OCI-LY3 (cell line): ENCODE data around the gene SSR3.

ENCODE experiments used
- EZH2phosphoT487 ChIP-seq: fragments of 200-600 bp; shearing (Covaris generic); IDR thresholded peaks from 2 replicates; pipeline ENCODE4 v1.6.1; 2018; ENCODE audit warnings: antibody characterized with exemption, mixed run types, low read depth
- TF ChIP-seq, protein P1 (sequence below): fragments of 200-600, 300-600 bp; sonication (generic); IDR thresholded peaks from 2 replicates; pipeline ENCODE4 v1.5.1; 2014; ENCODE audit warnings: antibody characterized with exemption, low read length, low read depth

GRCh38 chr3:156498307-156498706 is 56.6 kb downstream of the SSR3 start:
- TF ChIP-seq, protein P1, sequence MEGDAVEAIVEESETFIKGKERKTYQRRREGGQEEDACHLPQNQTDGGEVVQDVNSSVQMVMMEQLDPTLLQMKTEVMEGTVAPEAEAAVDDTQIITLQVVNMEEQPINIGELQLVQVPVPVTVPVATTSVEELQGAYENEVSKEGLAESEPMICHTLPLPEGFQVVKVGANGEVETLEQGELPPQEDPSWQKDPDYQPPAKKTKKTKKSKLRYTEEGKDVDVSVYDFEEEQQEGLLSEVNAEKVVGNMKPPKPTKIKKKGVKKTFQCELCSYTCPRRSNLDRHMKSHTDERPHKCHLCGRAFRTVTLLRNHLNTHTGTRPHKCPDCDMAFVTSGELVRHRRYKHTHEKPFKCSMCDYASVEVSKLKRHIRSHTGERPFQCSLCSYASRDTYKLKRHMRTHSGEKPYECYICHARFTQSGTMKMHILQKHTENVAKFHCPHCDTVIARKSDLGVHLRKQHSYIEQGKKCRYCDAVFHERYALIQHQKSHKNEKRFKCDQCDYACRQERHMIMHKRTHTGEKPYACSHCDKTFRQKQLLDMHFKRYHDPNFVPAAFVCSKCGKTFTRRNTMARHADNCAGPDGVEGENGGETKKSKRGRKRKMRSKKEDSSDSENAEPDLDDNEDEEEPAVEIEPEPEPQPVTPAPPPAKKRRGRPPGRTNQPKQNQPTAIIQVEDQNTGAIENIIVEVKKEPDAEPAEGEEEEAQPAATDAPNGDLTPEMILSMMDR: no peak
- no peak for TF ChIP-seq EZH2phosphoT487
